Tracheal epithelial cell (primary cell): Measurements from ENCODE around the gene ZBTB24. TPM values are rescaled to one million over a fixed set of nuclear protein-coding genes. Genes with fewer than 3 reads are reported as not detected.

ENCODE experiments used
- total RNA-seq: library from RNA; depleted of rRNA; stranded (reverse); fragments of >200 nt; gene quantifications from 2 replicates; pipeline ENCODE4 v1.2.1, GENCODE V29; 2014

Gene ZBTB24
- total RNA-seq = 5.8 and 7.7 TPM in 2 replicates

GRCh38 chr6:109482905-109483734 is at the start of gene ZBTB24:
TSS of gene ZBTB24 (minus strand) at chr6:109483219. CDS start at chr6:109482026, 1,193 bp downstream.

GRCh38 chr6:109455437-109456110 is 27.4 kb downstream of the ZBTB24 start, which contains the start of gene MICAL1:
TSS of gene MICAL1 (minus strand) at chr6:109455772. CDS start at chr6:109454196, 1,576 bp downstream.

GRCh38 chr6:109440331-109441068 is 42.5 kb downstream of the ZBTB24 start, which contains the start of the genes PPIL6 and SMPD2:
TSS of gene PPIL6 (minus strand) at chr6:109440628. CDS start at chr6:109440590, 38 bp downstream.
TSS of gene SMPD2 (plus strand) at chr6:109440724. CDS start at chr6:109441122, 398 bp downstream.

Other genes with a start within 250 kb of the ZBTB24 start
- gene CD164, start 100.8 kb downstream of the ZBTB24 start, total RNA-seq = 127 and 160 TPM in 2 replicates
- 3.4 and 6.0 TPM in 2 replicates for gene PPIL6, start 42.6 kb downstream of the ZBTB24 start, total RNA-seq
- 17.8 and 20.5 TPM in 2 replicates for gene SMPD2, start 42.5 kb downstream of the ZBTB24 start, total RNA-seq
- 10.9 and 25.8 TPM in 2 replicates for gene MICAL1, start 27.4 kb downstream of the ZBTB24 start, total RNA-seq
- gene AK9, start 208.0 kb upstream of the ZBTB24 start, total RNA-seq = 2.2 and 3.2 TPM in 2 replicates
- gene FIG4, start 208.1 kb upstream of the ZBTB24 start, total RNA-seq = 13.4 and 15.9 TPM in 2 replicates